Pancreas (tissue), 10 donors: Measurements from ENCODE around the gene PLEKHM3. TPM values are rescaled to one million over a fixed set of nuclear protein-coding genes. Genes with fewer than 3 reads are reported as not detected.

Experiments
- ATAC-seq, 4 donors: fragments of 200-7000 bp; cut with Tn5 transposase; one replicate each; pipeline versions ENCODE4 v1.8.0 to v1.9.1; 2020; ENCODE audit warnings: mild to moderate bottlenecking in 4 of 4, moderate library complexity in 4 of 4
- DNase-seq, 6 donors: peaks; one replicate each; pipeline ENCODE4 v3.0.0-alpha.2; 2020
- FAIRE-seq: peaks from 2 replicates; lab custom pipeline; 2012; peaks lifted over from hg19 to GRCh38; lab: Jason Lieb, UNC
- H3K27ac ChIP-seq, 4 donors: fragments of 200-600 bp; sonication (generic); 1 replicate in 3 of 4; 2 replicates in 1 of 4; pipeline versions ENCODE4 v1.5.0 to v1.8.0; 2020
- H3K27me3 ChIP-seq, 4 donors: fragments of 200-600 bp; one replicate each; pipeline ENCODE4 v1.8.0; 2021
- H3K36me3 ChIP-seq, 3 donors: fragments of 200-600 bp; sonication (generic) in 1 of 3; one replicate each; pipeline versions ENCODE4 v1.5.0 to v1.8.0; 2020 to 2021
- H3K4me1 ChIP-seq, 3 donors: fragments of 200-600 bp; one replicate each; pipeline ENCODE4 v1.8.0; 2021
- H3K4me3 ChIP-seq, 4 donors: fragments of 200-600 bp; sonication (generic) in 2 of 4; one replicate each; pipeline versions ENCODE4 v1.5.0 to v1.8.0; 2020 to 2021
- H3K9me3 ChIP-seq, 4 donors: fragments of 200-600 bp; one replicate each; pipeline ENCODE4 v1.8.0; 2021
- WGBS, 2 donors: extraction: QIAGEN DNeasy Blood & Tissue Kit; methylation state at CpG; one replicate each; pipeline ENCODE4 v1.1.7; 2013; 5-methylcytosine and 5-hydroxymethylcytosine counted together
- intact Hi-C, 3 donors: fragments of 100-400 bp; cut with DNase I; formaldehyde crosslinking; loops; one replicate each; pipeline versions ENCODE4 v1.11.1 to v1.14.2; 2022
- polyA plus RNA-seq, 2 donors: library from polyadenylated mRNA; stranded (reverse); fragments of 200-250 nt; gene quantifications; one replicate each; pipeline ENCODE4 v1.2.3, GENCODE V29; 2013
- total RNA-seq, 6 donors: library from RNA; stranded (reverse); fragmentation: NEBNext Ultra II Directional in 4 of 6; extraction: Animal tissue kit (Norgen Biotek cat#: 25700) in 4 of 6; gene quantifications; one replicate each; pipeline versions ENCODE4 v1.2.1 to v1.2.4, GENCODE V29; 2021 to 2023
- TF ChIP-seq, protein P1 (sequence below), 4 donors: fragments of 200-600 bp; sonication (generic) in 3 of 4; IDR thresholded peaks; one replicate each; pipeline versions ENCODE4 v1.5.0 to v1.8.0; 2021; ENCODE audit warnings: antibody characterized with exemption in 4 of 4
- donor health status: healthy with polysubstance abuse.
- donor health status: DM: no; HTN: no; CAD: no; lungs with moderate emphysema.
- donor health status: DM: no; HTN: no; CAD: no.
- donor health status: control.
- donor health status: control.
- donor health status: Bipolar disorder and iron deficiency.
- donor health status: DM: yes; HTN: yes; CAD: no.
- donor health status: DM: no; HTN: no; CAD: no.
- donor health status: DM: no; HTN: no; CAD: no.
- donor health status: DM: yes; HTN: yes; CAD: no.

PLEKHM3 gene
- total and polyA plus RNA-seq, 8 donors, result 3.0 to 10.2 (median 5.4) TPM

DNA sequence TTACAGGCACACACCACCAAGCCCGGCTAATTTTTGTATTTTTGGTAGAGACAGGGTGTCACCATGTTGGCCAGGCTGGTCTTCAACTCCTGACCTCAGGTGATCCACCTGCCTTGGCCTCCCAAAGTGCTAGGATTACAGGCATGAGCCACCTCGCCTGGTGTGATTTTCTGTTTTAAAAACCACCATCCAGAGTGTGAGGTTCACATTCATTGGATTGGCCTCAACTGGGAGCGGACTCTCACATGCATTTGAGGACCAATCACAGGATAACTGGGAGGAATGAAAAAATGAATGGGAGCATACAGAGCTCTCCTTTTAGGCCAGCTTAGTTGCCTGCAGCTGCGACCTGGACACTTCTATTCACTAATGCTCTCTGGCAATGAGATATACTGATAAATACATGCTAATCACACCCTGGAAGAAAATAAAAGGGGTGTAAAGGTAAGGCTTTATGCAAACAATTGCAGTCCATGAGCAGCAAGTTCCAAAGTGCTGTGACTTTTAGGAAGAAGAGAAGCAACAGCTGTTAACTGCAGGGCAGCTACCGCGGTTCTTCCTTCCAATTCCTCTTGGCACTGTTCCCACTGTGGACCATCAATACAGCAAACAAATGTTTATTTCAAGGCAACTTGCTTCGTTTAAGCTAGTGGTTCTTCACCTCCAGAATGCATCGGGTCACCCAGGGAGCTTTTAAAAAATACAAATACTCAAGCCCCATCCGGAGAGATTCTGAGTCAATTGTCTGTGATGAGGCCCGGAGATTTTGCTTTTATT, 206.1 kb downstream of the PLEKHM3 start:
- H3K27ac ChIP-seq, result peak overlapping the region in 2 of 4 donors; percentile 85 to 88
- no peak for DNase-seq
- H3K9me3 ChIP-seq, result no peaks in the 10 kb centered on the region
- no peaks in the 10 kb centered on the region for H3K27me3 ChIP-seq
- ATAC-seq, result peak in 2 of 4 donors; percentile 3 to 5
- H3K4me3 ChIP-seq, result no peak overlapping the region
- peaks cover 13 to 22% (median 16%) of the 10 kb centered on the region in 3 donors for H3K4me1 ChIP-seq
- no peaks in the 10 kb centered on the region for H3K36me3 ChIP-seq
- FAIRE-seq, result no peak
- TF ChIP-seq, protein P1, sequence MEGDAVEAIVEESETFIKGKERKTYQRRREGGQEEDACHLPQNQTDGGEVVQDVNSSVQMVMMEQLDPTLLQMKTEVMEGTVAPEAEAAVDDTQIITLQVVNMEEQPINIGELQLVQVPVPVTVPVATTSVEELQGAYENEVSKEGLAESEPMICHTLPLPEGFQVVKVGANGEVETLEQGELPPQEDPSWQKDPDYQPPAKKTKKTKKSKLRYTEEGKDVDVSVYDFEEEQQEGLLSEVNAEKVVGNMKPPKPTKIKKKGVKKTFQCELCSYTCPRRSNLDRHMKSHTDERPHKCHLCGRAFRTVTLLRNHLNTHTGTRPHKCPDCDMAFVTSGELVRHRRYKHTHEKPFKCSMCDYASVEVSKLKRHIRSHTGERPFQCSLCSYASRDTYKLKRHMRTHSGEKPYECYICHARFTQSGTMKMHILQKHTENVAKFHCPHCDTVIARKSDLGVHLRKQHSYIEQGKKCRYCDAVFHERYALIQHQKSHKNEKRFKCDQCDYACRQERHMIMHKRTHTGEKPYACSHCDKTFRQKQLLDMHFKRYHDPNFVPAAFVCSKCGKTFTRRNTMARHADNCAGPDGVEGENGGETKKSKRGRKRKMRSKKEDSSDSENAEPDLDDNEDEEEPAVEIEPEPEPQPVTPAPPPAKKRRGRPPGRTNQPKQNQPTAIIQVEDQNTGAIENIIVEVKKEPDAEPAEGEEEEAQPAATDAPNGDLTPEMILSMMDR (IDR thresholded peaks at IDR 0.05), result no peak
- intact Hi-C loops, result no loop called here
- WGBS, 2 donors, result 56 to 60% methylated on average over 10 of the region's 10 CpGs

DNA sequence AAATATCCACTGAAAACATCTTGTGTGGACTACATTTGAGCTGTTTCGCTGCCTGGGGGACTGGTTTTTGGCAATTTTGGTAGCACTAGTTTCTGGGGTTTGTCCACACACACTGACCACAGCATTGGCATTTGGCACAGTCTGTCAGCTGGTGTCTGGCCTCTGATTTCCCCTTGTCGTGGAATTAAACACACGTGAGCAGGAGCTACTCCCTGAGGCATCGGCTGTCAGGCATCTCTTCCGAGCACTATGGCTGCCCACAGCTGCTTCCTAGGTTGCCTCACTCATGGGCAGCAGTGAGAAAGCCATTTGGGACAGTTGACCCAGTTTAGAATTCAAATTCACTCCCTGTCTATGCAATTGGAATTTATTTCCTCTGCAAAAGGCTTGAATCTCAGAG, 208.8 kb downstream of the PLEKHM3 start:
- intact Hi-C loops, result no loop called here
- DNase-seq (no peak), FAIRE-seq (no peak), ATAC-seq (no peak)
- Histone ChIP-seq H3K4me1 (peaks cover 13 to 22% (median 16%) of the 10 kb centered on the region in 3 donors), H3K27me3 (no peaks in the 10 kb centered on the region), H3K36me3 (no peaks in the 10 kb centered on the region), H3K9me3 (no peaks in the 10 kb centered on the region), H3K27ac (no peak overlapping the region), H3K4me3 (no peak overlapping the region)
- TF ChIP-seq, protein P1 (IDR thresholded peaks at IDR 0.05), result no peak
- 85 to 88% methylated on average over 5 of the region's 5 CpGs for WGBS, 2 donors

GRCh38 chr2:207815254-207815653, 210.1 kb downstream of the PLEKHM3 start:
- 88 to 90% methylated on average over 3 of the region's 3 CpGs for WGBS, 2 donors
- FAIRE-seq, result no peak

GRCh38 chr2:207813942-207814341, 211.4 kb downstream of the PLEKHM3 start:
- Histone ChIP-seq H3K4me3 (no peak overlapping the region), H3K9me3 (no peaks in the 10 kb centered on the region), H3K27me3 (no peaks in the 10 kb centered on the region), H3K4me1 (peaks cover 0 to 2% (median 0%) of the 10 kb centered on the region in 3 donors), H3K27ac (no peak overlapping the region), H3K36me3 (no peaks in the 10 kb centered on the region)
- intact Hi-C loops, result no loop called here
- TF ChIP-seq, protein P1 (IDR thresholded peaks at IDR 0.05), result no peak
- DNase-seq (no peak), ATAC-seq (peak in 1 of 4 donors; percentile 37), FAIRE-seq (no peak)
- 88 to 91% methylated on average over 6 of the region's 6 CpGs for WGBS, 2 donors

More at GRCh38 chr2:207815254-207815653, 210.1 kb downstream of the PLEKHM3 start:
- intact Hi-C loops, result no loop called here
- TF ChIP-seq, protein P1 (IDR thresholded peaks at IDR 0.05), result no peak
- Histone ChIP-seq H3K4me3 (no peak overlapping the region), H3K9me3 (no peaks in the 10 kb centered on the region), H3K27ac (no peak overlapping the region), H3K4me1 (peaks cover 12 to 13% (median 12%) of the 10 kb centered on the region in 3 donors), H3K27me3 (no peaks in the 10 kb centered on the region), H3K36me3 (no peaks in the 10 kb centered on the region)
- no peak for ATAC-seq
- DNase-seq, result no peak
